IPS-11a (cell line): ENCODE results near the gene ACTL8.

Experiments used
- H3K4me3 ChIP-seq: one replicate; pipeline ENCODE4 v1.5.1; 2013; ENCODE audit warnings: low read depth, low read length, control low read depth

The ACTL8 gene

DNA sequence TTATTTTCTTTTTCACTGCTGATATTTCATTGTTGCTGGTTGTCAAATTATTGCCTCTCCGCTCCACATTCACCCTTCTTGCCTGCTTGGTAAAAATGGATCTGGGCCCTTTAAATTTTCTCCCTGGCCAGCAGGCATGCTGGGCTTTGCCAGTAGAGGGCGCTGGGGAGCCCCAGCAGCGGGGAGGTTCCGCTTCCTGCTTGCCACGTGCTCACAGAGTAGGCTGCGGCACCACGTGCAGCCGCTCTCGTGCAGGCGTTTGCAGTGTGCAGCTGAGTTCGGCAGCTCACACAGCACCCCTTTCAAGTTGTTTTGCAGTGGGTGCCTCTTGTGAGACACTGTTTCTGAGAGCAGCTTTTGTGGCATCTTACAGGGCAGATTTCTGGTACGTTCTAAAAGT lies at the start of gene ACTL8:
ACTL8 (plus strand) TSS at position 214 of the 400 bp plus-strand sequence. CDS start 67,676 bp downstream, outside the sequence.
- H3K4me3 ChIP-seq: no peak within 1 kb of the TSS

GRCh38 chr1:17706445-17706844 lies 48.7 kb upstream of the ACTL8 start:
- H3K4me3 ChIP-seq: no peak overlapping the region

DNA sequence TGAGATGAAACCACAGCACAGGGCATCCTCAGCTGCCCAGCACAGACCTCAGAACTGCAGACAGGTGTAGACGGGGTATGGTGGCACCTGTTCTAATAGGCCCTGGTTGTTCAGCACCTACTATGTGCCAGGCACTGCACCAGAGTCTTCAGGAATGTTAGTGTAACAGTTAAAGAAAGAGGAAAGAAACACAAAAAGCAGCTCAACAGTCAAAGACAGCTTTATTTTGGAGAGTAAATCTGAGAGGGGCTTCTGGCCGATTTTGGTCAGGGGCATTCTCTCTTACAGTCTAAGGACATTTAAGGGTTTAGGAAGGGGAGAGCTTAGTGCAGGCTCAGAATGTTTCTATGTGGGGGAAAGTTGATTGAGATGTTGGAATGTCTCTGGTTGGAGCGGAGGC lies 45.2 kb upstream of the ACTL8 start:
- H3K4me3 ChIP-seq: no peak overlapping the region

DNA sequence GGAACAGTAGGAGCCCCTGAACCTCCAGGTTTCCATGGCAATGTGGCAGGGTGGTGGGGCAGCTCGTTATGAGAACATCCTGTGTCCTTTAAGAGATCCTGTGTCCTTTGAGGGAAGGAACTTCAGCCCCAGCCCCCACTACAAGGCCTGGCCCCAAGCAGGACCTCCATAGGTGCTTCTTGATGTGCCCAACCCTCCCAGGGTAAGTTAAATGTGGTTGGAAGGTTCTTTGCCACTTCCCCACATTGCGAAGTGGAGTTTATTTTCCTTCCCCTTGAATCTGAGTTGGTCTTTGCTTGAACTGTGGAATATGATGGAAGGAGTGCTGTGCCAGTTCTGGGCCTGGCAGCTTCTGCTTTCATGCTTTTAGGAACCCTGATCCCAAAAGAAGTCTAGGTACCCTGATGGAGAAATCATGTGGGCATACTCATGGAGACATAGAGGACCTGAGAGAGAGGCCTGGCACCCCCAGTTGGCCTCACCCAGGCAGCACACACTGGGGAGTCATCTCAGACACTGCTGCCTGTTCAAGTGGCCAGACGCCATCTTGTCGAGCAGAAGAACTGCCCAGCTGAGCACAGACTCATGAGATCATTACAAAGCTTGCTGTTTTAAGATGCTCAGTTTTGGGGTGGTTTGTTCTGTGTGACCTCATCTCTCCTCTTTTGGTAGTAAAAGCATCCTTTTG lies 44.1 kb upstream of the ACTL8 start:
- H3K4me3 ChIP-seq: no peak overlapping the region

DNA sequence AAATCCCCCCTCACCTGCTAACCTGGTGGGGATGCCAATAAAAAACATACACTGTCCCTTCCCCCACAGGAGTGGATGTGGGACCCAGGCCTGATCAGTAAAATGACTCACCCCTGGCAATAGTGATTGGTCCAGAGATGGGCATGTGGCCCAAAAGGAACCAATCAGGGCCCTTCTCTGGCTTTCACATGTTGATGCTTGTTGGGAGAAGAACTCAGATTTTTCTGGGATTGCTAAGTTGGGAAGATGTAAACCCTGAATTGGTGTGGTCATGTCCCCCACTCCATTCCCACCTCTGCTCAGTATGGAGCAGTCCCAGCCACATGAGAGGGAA lies 43.6 kb upstream of the ACTL8 start:
- H3K4me3 ChIP-seq: no peak overlapping the region

GRCh38 chr1:17711941-17712340 lies 43.2 kb upstream of the ACTL8 start:
- no peak overlapping the region for H3K4me3 ChIP-seq

GRCh38 chr1:17713993-17714392 lies 41.1 kb upstream of the ACTL8 start:
- H3K4me3 ChIP-seq: no peak overlapping the region

- peak overlapping the region; percentile 4 for H3K4me3 ChIP-seq
Measured at GRCh38 chr1:17717594-17718535, 37.3 kb upstream of the ACTL8 start.

- H3K4me3 ChIP-seq: no peak overlapping the region
Measured at GRCh38 chr1:17719874-17720273, 35.3 kb upstream of the ACTL8 start.

DNA sequence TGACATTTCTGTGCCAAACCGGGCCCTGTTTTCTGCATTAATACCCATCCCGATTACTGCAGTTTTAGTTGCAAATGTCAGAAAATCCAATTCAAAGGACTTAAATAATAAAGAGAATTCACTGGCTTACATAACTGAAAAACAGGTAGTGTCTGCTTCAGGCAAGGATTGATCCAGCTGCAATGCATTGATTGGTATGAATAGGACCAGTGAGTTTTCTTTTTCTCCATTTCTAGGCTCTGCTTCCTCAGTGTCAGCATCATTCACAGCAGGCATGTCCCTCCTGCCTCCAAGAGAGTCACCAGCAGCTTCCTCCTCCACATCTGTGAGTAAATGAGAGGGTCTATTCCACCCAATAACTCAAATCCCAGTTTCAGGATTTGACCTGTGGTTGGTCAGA lies 33.7 kb upstream of the ACTL8 start:
- H3K4me3 ChIP-seq: no peak overlapping the region

- H3K4me3 ChIP-seq: no peak overlapping the region
Measured at GRCh38 chr1:17723684-17724083, 31.4 kb upstream of the ACTL8 start.

DNA sequence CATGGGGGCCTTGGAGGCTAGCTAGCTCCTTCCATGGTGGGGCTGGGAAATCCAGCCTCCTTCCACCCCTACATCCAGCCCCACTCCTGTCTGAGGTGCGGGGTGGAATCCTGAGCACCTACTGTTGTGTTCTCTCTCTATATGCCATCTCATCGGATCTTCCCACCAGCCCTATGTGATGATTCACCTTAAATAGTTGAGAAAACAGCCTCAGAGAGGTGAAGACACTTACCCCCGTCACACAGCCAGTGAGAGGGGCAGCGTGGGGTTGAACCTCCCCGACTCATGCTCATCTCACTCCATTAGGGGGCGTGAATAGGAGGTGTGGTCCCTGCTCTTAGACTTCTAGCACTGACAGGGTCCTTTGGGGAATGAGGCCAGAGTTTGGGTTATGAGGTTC lies 31.0 kb upstream of the ACTL8 start:
- no peak overlapping the region for H3K4me3 ChIP-seq

DNA sequence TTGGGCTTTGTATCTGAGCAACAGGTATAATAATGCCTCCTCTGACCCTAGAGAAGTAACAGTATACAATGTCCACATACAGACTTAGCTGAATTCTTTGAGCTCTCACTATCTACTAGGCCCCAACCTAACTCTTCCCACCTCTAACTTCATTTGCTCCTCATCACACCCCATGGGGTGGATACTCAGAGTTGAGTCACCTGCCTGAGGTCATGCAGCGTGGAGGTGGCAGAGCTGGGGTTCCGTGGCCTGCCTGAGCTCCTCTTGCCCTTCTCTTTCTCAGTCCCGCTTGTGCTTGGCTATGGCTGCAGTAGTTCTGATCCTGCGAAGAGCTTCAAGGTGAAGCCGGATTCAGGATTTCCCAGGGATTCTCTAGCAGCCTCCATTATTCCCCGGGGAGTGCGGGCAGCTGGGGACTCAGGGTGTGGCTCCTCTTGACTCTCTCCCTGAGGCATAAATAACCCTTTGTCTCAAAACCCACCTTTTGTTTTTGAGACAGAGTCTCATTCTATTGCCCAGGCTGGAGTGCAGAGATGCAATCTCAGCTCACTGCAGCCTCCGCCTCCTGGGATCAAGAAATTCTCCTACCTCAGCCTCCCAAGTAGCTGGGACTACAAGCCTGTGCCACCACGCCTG lies 29.9 kb upstream of the ACTL8 start:
- no peak overlapping the region for H3K4me3 ChIP-seq

GRCh38 chr1:17725811-17726582 lies 29.1 kb upstream of the ACTL8 start:
- no peak overlapping the region for H3K4me3 ChIP-seq

- no peak overlapping the region for H3K4me3 ChIP-seq
Measured at GRCh38 chr1:17728123-17728712, 26.9 kb upstream of the ACTL8 start.

- no peak overlapping the region for H3K4me3 ChIP-seq
Measured at GRCh38 chr1:17729248-17729647, 25.9 kb upstream of the ACTL8 start.

DNA sequence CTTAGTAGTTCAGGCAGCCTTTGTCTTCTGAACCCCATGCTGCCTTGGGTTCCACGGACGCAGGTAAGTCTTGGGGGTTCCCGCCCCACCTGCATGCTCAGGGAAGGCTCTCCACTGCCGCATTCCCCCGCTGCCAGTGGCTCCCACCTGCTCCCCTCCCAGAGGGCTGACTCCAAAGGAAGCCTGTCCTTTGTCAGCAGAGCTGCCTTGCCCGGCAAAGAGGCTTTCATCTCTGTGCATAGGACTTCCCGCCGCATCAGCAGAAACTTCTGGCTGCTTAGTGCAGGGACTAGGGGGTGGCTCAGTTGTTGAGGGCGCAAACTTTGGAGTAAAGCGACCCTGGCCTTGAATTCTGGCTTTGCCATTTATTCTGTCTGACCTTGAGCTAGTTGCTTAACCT lies 25.2 kb upstream of the ACTL8 start:
- no peak overlapping the region for H3K4me3 ChIP-seq

DNA sequence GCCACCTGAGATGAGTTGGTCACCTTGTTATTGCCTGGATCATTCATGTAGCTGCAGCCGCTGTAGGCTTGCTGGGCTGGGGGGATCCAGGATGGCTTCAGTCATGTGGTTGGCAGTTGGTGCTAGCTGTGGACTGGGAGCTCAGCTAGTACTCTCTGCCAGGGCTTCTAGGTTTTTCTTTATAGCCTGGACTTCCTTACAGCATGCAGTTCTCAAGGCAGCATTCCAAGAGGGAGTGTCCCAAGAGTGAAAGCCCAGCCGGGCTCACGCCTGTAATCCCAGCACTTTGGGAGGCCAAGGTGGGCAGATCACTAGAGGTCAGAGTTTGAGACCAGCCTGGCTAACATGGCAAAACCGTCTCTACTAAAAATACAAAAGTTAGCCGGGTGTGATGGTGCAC lies 23.7 kb upstream of the ACTL8 start:
- no peak overlapping the region for H3K4me3 ChIP-seq

- no peak overlapping the region for H3K4me3 ChIP-seq
Measured at GRCh38 chr1:17732475-17732874, 22.7 kb upstream of the ACTL8 start.

DNA sequence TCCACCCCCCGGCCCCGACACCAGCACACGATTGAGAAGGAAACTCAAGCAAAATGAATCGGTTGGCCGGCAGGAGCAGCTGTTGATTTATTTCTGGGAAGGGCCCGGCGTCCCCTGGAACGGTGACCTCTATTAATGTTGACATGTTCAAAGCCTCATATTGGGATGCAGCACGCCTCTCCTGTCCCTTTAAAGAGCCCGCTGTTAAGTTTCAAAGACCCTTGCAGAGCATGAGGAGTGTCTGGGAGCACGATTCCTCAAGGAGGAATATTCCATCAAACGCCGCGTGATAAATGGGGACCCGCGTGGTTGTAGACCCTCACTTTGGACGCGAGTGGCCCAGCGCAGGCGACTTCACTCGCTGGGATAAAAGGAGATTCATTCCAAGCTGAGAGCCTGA lies 21.5 kb upstream of the ACTL8 start:
- H3K4me3 ChIP-seq: no peak overlapping the region

DNA sequence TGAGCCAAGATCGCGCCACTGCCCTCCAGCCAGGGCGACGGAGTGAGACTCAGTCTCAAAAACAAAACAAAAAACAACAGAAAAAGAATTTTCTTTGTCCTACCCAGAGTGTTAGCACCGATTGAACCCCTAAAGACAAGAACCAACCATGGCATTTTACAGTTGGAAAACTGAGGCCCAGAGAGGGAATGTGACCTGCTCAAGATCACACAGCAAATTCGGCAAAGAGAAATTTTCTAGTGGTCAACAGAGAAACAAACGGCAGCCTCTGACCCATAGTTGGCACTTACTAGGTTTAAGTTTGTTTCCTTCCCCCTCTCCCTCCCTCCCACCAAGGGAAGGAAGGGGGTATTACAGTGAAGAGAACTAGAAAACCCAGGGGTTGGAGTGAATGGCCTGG lies 20.5 kb upstream of the ACTL8 start:
- H3K4me3 ChIP-seq: no peak overlapping the region
